Astrocyte (in vitro differentiated cells and primary cell): ENCODE measurements around the gene VPS8. TPM values are rescaled to one million over a fixed set of nuclear protein-coding genes. Genes with fewer than 3 reads are reported as not detected.

Source experiments
- DNase-seq: peaks from one replicate; pipeline ENCODE4 v3.0.0-alpha.2; 2010; ENCODE audit warnings: low read depth
- FAIRE-seq: peaks from 2 replicates; lab custom pipeline; 2011; peaks lifted over from hg19 to GRCh38; lab: Jason Lieb, UNC
- H2AFZ ChIP-seq: 2 replicates; pipeline ENCODE4 v1.6.0; 2012; ENCODE audit warnings: low read depth, low read length, inconsistent platforms
- H3K27ac ChIP-seq: 2 replicates; pipeline ENCODE4 v1.5.1; 2011; ENCODE audit warnings: low read depth, low read length, inconsistent platforms
- H3K27me3 ChIP-seq: 2 replicates; pipeline ENCODE4 v1.6.0; 2011; ENCODE audit warnings: low read length, inconsistent platforms; ENCODE audit not compliant: insufficient read depth
- H3K36me3 ChIP-seq: 2 replicates; pipeline ENCODE4 v1.5.1; 2011; ENCODE audit warnings: low read length, inconsistent platforms; ENCODE audit not compliant: insufficient read depth
- H3K4me1 ChIP-seq: 2 replicates; pipeline ENCODE4 v1.5.1; 2011; ENCODE audit warnings: low read length, inconsistent platforms; ENCODE audit not compliant: insufficient read depth
- H3K4me2 ChIP-seq: 2 replicates; pipeline ENCODE4 v1.6.0; 2012; ENCODE audit warnings: low read length, inconsistent platforms
- H3K4me3 ChIP-seq: 2 replicates; pipeline ENCODE4 v1.5.1; 2011; ENCODE audit warnings: low read depth, mild to moderate bottlenecking, low read length, inconsistent platforms; ENCODE audit not compliant: insufficient read depth
- H3K79me2 ChIP-seq: 2 replicates; pipeline ENCODE4 v1.6.0; 2012; ENCODE audit warnings: mild to moderate bottlenecking, low read length, inconsistent platforms; ENCODE audit not compliant: insufficient read depth
- H3K9ac ChIP-seq: 2 replicates; pipeline ENCODE4 v1.6.0; 2012; ENCODE audit warnings: mild to moderate bottlenecking, low read length, inconsistent platforms
- H3K9me3 ChIP-seq: 2 replicates; pipeline ENCODE4 v1.5.1; 2012; ENCODE audit warnings: low read depth, mild to moderate bottlenecking, low read length, inconsistent platforms; ENCODE audit not compliant: insufficient read depth
- H4K20me1 ChIP-seq: 2 replicates; pipeline ENCODE4 v1.6.0; 2012; ENCODE audit warnings: low read length, inconsistent platforms; ENCODE audit not compliant: insufficient read depth
- H3K27ac Mint-ChIP-seq: one replicate; pipeline ENCODE4 v1.8.0; 2021; ENCODE audit warnings: mild to moderate bottlenecking, mixed read lengths; ENCODE audit not compliant: unreplicated experiment
- H3K27me3 Mint-ChIP-seq: one replicate; pipeline ENCODE4 v1.8.0; 2021; ENCODE audit warnings: low read depth, mixed read lengths; ENCODE audit not compliant: unreplicated experiment
- H3K36me3 Mint-ChIP-seq: one replicate; pipeline ENCODE4 v1.8.0; 2021; ENCODE audit warnings: low read depth, mixed read lengths; ENCODE audit not compliant: unreplicated experiment
- H3K4me1 Mint-ChIP-seq: one replicate; pipeline ENCODE4 v1.8.0; 2021; ENCODE audit warnings: low read depth, mixed read lengths; ENCODE audit not compliant: unreplicated experiment
- H3K4me3 Mint-ChIP-seq: one replicate; pipeline ENCODE4 v1.8.0; 2021; ENCODE audit warnings: mild to moderate bottlenecking, moderate library complexity, mixed read lengths; ENCODE audit not compliant: unreplicated experiment
- H3K9me3 Mint-ChIP-seq: one replicate; pipeline ENCODE4 v1.8.0; 2021; ENCODE audit warnings: mild to moderate bottlenecking, mixed read lengths; ENCODE audit not compliant: unreplicated experiment
- EZH2 ChIP-seq: IDR thresholded peaks from 2 replicates; pipeline ENCODE4 v1.6.1; 2012; ENCODE audit warnings: mild to moderate bottlenecking, low read length, inconsistent platforms; ENCODE audit not compliant: insufficient read depth
- total RNA-seq: library from RNA; stranded (reverse); gene quantifications from 2 replicates; pipeline ENCODE4 v1.2.1, GENCODE V29; 2021
- TF ChIP-seq, protein P1 (sequence below): IDR thresholded peaks from 2 replicates; pipeline ENCODE4 v1.5.1; 2011; ENCODE audit warnings: low read depth, mild to moderate bottlenecking, inconsistent platforms, low read length, moderate library complexity; ENCODE audit not compliant: insufficient read depth

VPS8 gene
- total RNA-seq, 1 donor from 2014 or later = 40.7 TPM

DNA sequence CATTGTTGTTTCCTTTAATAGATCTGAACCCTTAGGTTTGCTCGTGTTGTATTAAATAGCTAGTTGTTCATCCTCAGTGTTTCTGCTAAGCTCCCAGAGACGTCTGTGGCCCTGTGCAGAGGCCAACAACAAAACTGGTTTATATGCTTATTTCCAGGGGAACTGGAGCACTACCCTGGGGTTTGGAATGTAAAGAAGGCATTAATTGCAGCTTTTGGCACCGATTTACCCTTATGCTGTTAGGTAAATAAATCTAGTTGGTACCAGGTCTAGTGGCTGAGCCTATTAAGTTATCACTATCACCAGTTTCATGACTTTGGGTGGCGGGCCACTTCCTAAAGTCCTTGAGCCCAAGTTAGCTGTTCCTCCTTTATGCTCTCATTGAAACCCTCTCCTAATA lies 12.0 kb downstream of the VPS8 start:
- Mint-ChIP-seq H3K4me3 (no peak overlapping the region), H3K36me3 (peaks cover 5% of the 10 kb centered on the region), H3K4me1 (no peaks in the 10 kb centered on the region), H3K9me3 (no peaks in the 10 kb centered on the region), H3K27ac (no peak overlapping the region), H3K27me3 (no peaks in the 10 kb centered on the region)
- no peaks in the 10 kb centered on the region for H3K79me2 ChIP-seq
- H3K36me3 ChIP-seq = no peaks in the 10 kb centered on the region
- H2AFZ ChIP-seq = no peak overlapping the region
- H4K20me1 ChIP-seq = no peaks in the 10 kb centered on the region
- no peak overlapping the region for H3K4me2 ChIP-seq
- no peaks in the 10 kb centered on the region for H3K9me3 ChIP-seq
- no peak overlapping the region for H3K4me3 ChIP-seq
- no peak for DNase-seq
- H3K27me3 ChIP-seq = no peaks in the 10 kb centered on the region
- no peaks in the 10 kb centered on the region for H3K4me1 ChIP-seq
- no peak for FAIRE-seq
- TF ChIP-seq, protein P1, sequence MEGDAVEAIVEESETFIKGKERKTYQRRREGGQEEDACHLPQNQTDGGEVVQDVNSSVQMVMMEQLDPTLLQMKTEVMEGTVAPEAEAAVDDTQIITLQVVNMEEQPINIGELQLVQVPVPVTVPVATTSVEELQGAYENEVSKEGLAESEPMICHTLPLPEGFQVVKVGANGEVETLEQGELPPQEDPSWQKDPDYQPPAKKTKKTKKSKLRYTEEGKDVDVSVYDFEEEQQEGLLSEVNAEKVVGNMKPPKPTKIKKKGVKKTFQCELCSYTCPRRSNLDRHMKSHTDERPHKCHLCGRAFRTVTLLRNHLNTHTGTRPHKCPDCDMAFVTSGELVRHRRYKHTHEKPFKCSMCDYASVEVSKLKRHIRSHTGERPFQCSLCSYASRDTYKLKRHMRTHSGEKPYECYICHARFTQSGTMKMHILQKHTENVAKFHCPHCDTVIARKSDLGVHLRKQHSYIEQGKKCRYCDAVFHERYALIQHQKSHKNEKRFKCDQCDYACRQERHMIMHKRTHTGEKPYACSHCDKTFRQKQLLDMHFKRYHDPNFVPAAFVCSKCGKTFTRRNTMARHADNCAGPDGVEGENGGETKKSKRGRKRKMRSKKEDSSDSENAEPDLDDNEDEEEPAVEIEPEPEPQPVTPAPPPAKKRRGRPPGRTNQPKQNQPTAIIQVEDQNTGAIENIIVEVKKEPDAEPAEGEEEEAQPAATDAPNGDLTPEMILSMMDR = no peak
- TF ChIP-seq EZH2 = no peak
- H3K27ac ChIP-seq = no peak overlapping the region
- H3K9ac ChIP-seq = no peak overlapping the region

DNA sequence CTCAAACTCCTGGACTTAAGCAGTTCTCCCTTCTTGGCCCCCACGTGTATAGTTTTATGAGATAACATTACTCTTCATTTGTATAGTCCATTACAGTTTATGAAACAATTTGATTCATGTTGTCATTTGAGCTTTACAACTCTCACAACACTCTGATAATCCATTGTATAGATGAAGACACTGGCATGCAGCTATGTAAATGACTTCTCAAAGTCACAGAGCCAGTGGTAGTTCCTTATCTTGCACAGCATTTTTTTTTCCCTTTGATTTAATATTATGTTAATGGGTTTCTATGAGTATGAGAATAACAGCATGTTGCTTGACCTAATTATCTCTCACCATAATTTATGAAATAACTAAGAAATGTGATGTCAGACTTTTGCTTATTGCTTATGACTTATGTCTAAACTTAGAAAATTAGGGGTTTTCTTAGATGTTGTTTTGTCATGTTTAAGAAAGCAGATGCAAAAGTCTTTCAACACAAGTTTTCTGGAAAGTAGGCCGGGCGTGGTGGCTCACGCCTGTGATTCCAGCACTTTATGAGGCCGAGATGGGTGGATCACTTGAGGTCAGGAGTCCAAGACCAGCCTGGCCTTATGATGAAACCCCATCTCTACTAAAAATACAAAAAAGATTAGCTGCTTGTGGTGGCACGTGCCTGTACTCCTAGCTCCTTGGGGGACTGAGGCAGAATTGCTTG lies 13.3 kb downstream of the VPS8 start:
- Mint-ChIP-seq H3K4me3 (no peak overlapping the region), H3K4me1 (no peaks in the 10 kb centered on the region), H3K27ac (no peak overlapping the region), H3K27me3 (no peaks in the 10 kb centered on the region), H3K9me3 (no peaks in the 10 kb centered on the region), H3K36me3 (peaks cover 5% of the 10 kb centered on the region)
- no peak overlapping the region for H3K4me2 ChIP-seq
- no peaks in the 10 kb centered on the region for H3K9me3 ChIP-seq
- FAIRE-seq (no peak), DNase-seq (no peak)
- H3K27ac ChIP-seq = no peak overlapping the region
- H3K79me2 ChIP-seq = no peaks in the 10 kb centered on the region
- no peak overlapping the region for H2AFZ ChIP-seq
- H3K36me3 ChIP-seq = peaks cover under 1% of the 10 kb centered on the region
- no peaks in the 10 kb centered on the region for H3K4me1 ChIP-seq
- no peaks in the 10 kb centered on the region for H4K20me1 ChIP-seq
- H3K9ac ChIP-seq = no peak overlapping the region
- no peaks in the 10 kb centered on the region for H3K27me3 ChIP-seq
- no peak overlapping the region for H3K4me3 ChIP-seq
- TF ChIP-seq EZH2 = no peak
- TF ChIP-seq, protein P1 = no peak

DNA sequence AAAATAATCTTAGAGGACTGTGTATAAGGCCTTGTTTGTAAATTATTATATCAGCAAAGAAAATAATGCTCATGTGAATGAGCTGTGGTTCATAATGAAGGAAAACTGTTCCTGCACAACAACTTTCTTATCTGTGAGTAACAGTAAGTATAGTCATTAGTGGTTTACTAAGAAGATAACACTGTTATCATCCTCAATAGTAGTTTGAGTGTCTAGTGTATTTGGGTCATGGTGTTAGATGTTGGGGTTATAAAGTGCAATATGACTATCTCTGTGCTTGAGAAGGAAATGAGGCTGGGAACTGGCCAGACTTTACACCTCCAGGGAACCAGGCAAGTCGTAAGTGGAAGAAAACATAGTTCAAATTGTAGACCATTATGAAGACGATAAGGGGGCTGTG lies 15.6 kb downstream of the VPS8 start:
- Mint-ChIP-seq H3K36me3 (peaks cover 9% of the 10 kb centered on the region), H3K9me3 (no peaks in the 10 kb centered on the region), H3K27me3 (no peaks in the 10 kb centered on the region), H3K27ac (no peak overlapping the region), H3K4me3 (no peak overlapping the region), H3K4me1 (no peaks in the 10 kb centered on the region)
- H3K9ac ChIP-seq = no peak overlapping the region
- TF ChIP-seq, protein P1 = no peak
- no peak for TF ChIP-seq EZH2
- no peaks in the 10 kb centered on the region for H3K27me3 ChIP-seq
- FAIRE-seq (no peak), DNase-seq (no peak)
- H2AFZ ChIP-seq = no peak overlapping the region
- H3K4me3 ChIP-seq = no peak overlapping the region
- no peaks in the 10 kb centered on the region for H3K9me3 ChIP-seq
- H3K36me3 ChIP-seq = peaks cover 11% of the 10 kb centered on the region
- no peaks in the 10 kb centered on the region for H3K4me1 ChIP-seq
- H3K4me2 ChIP-seq = no peak overlapping the region
- H4K20me1 ChIP-seq = no peaks in the 10 kb centered on the region
- H3K27ac ChIP-seq = no peak overlapping the region
- no peaks in the 10 kb centered on the region for H3K79me2 ChIP-seq
